K562 (cell line): Measurements from ENCODE around the gene GDPD2. TPM values are rescaled to one million over a fixed set of nuclear protein-coding genes. Genes with fewer than 3 reads are reported as not detected.

Experiments used
- ATAC-seq: fragments of 200-7000 bp; cut with Tn5 transposase; 3 replicates; pipeline ENCODE4 v1.9.1; 2020; ENCODE audit warnings: moderate library complexity
- BruUV-seq: library from RNA; stranded (reverse); fragments of 400-500 nt; replicated peaks from 2 replicates; lab custom pipeline; 2021; lab: Mats Ljungman, UMichigan
- CTCF ChIA-PET: fragments of 300-600 bp; formaldehyde crosslinking; extraction: SDS; loops from one replicate; lab custom pipeline; 2021; ENCODE audit warnings: low intra/inter-chr PET ratio; lab: Yijun Ruan, JAX
- POLR2A ChIA-PET: fragments of 300-600, 350-650 bp; sonication (Branson Sonifier 250); formaldehyde crosslinking; extraction: SDS; loops from one replicate; lab custom pipeline; 2021; ENCODE audit warnings: antibody characterized with exemption, inconsistent platforms; lab: Yijun Ruan, JAX
- DNase-seq, 4 experiments: peaks; one replicate each; pipeline versions ENCODE4 v3.0.0 to v3.0.0-alpha.2; 2011 to 2018; ENCODE audit warnings: low spot score in 3 of 4, mixed read lengths in 3 of 4; ENCODE audit errors: extremely low read depth in 1 of 4
- FAIRE-seq: peaks from 2 replicates; lab custom pipeline; 2011; peaks lifted over from hg19 to GRCh38; lab: Jason Lieb, UNC
- H2AFZ ChIP-seq: 2 replicates; pipeline ENCODE4 v1.6.0; 2011; ENCODE audit warnings: low read depth, low read length, control low read depth, inconsistent platforms
- H3K27ac ChIP-seq: fragments of 200-600 bp; 3 replicates; pipeline ENCODE4 v1.8.0; 2011; ENCODE audit warnings: low read depth, mild to moderate bottlenecking, control low read depth, inconsistent platforms, low read length, moderate library complexity, mixed read lengths; ENCODE audit errors: extremely low read depth
- H3K27me3 ChIP-seq, 2 experiments: fragments of 300-600 bp in 1 of 2; 2 replicates in 1 of 2; 3 replicates in 1 of 2; pipeline versions ENCODE4 v1.6.0 to v1.8.0; 2011; ENCODE audit warnings: inconsistent platforms in 2 of 2, low read length in 2 of 2, mild to moderate bottlenecking in 1 of 2, mixed read lengths in 1 of 2, moderate library complexity in 1 of 2; ENCODE audit not compliant: control insufficient read depth in 2 of 2, insufficient read depth in 2 of 2
- H3K36me3 ChIP-seq: fragments of 300-600 bp; 3 replicates; pipeline ENCODE4 v1.8.0; 2011; ENCODE audit warnings: mild to moderate bottlenecking, low read length, inconsistent platforms; ENCODE audit not compliant: control insufficient read depth, insufficient read depth
- H3K4me1 ChIP-seq, 2 experiments: fragments of 200-600 bp in 1 of 2; replicated peaks in 1 of 2; 2 replicates in 1 of 2; 3 replicates in 1 of 2; pipeline versions ENCODE4 v1.5.1 to v1.8.0; 2011; ENCODE audit warnings: inconsistent platforms in 2 of 2, low read length in 2 of 2, mild to moderate bottlenecking in 1 of 2, mixed read lengths in 1 of 2, moderate library complexity in 1 of 2; ENCODE audit not compliant: control insufficient read depth in 2 of 2, insufficient read depth in 2 of 2
- H3K4me2 ChIP-seq: 2 replicates; pipeline ENCODE4 v1.6.1; 2011; ENCODE audit warnings: low read length, control low read depth, inconsistent platforms, mixed read lengths; ENCODE audit not compliant: insufficient read depth
- H3K4me3 ChIP-seq: fragments of 200-600 bp; sonication (generic), shearing (Covaris generic); 2 replicates; pipeline ENCODE4 v1.5.1; 2016; ENCODE audit warnings: control low read depth, inconsistent platforms
- H3K79me2 ChIP-seq: fragments of 200-600 bp; 3 replicates; pipeline ENCODE4 v1.8.0; 2011; ENCODE audit warnings: low read length, inconsistent platforms; ENCODE audit not compliant: control insufficient read depth, insufficient read depth
- H3K9ac ChIP-seq, 2 experiments: 2 replicates each; pipeline versions ENCODE4 v1.6.0 to v1.6.1; 2011; ENCODE audit warnings: low read depth in 2 of 2, low read length in 2 of 2, control low read depth in 1 of 2, inconsistent platforms in 1 of 2, mild to moderate bottlenecking in 1 of 2, mixed read lengths in 1 of 2; ENCODE audit not compliant: insufficient read depth in 1 of 2
- H3K9me1 ChIP-seq: one replicate; pipeline ENCODE4 v1.6.0; 2011; ENCODE audit warnings: inconsistent platforms, mild to moderate bottlenecking, low read length, moderate library complexity; ENCODE audit not compliant: control insufficient read depth, insufficient read depth
- H3K9me3 ChIP-seq: replicated peaks from 2 replicates; pipeline ENCODE4 v1.5.1; 2011; ENCODE audit warnings: low read depth, low read length, inconsistent platforms; ENCODE audit not compliant: control insufficient read depth, insufficient read depth
- H4K20me1 ChIP-seq: replicated peaks from 2 replicates; pipeline ENCODE4 v1.6.1; 2011; ENCODE audit warnings: low read length, inconsistent platforms, mixed read lengths; ENCODE audit not compliant: control insufficient read depth, insufficient read depth
- BCOR ChIP-seq: fragments of 450-650 bp; IDR thresholded peaks from 2 replicates; pipeline ENCODE4 v1.6.1; 2016
- DACH1 ChIP-seq: fragments of 450-650 bp; IDR thresholded peaks from 2 replicates; pipeline ENCODE4 v1.6.1; 2018; ENCODE audit not compliant: partially characterized antibody
- ESRRB ChIP-seq: fragments of 250-450 bp; sonication (Bioruptor Pico); IDR thresholded peaks from 2 replicates; pipeline ENCODE4 v1.5.0; 2020; ENCODE audit warnings: mild to moderate bottlenecking, moderate library complexity, borderline replicate concordance
- HLTF ChIP-seq: fragments of 450-650 bp; IDR thresholded peaks from 2 replicates; pipeline ENCODE4 v1.6.1; 2016
- MLX ChIP-seq, 2 experiments: fragments of 450-650 bp in 1 of 2; sonication (generic) in 1 of 2; formaldehyde crosslinking; conservative IDR thresholded peaks; 2 replicates each; pipeline versions ENCODE4 v1.4.0 to v1.8.1; 2020 to 2022; ENCODE audit warnings: mild to moderate bottlenecking in 1 of 2, missing genetic modification reagents in 1 of 2
- NR2F6 ChIP-seq: fragments of 450-650 bp; formaldehyde crosslinking; IDR thresholded peaks from 2 replicates; pipeline ENCODE4 v1.4.0; 2020; ENCODE audit warnings: mild to moderate bottlenecking
- WHSC1 ChIP-seq: IDR thresholded peaks from one replicate; pipeline ENCODE4 v1.6.1; 2012; ENCODE audit warnings: low read length, control low read depth, inconsistent platforms
- ZFP30 ChIP-seq: fragments of 250-450 bp; sonication (Bioruptor Pico); IDR thresholded peaks from 2 replicates; pipeline ENCODE4 v1.8.0; 2022; ENCODE audit warnings: moderate library complexity, mild to moderate bottlenecking, inconsistent platforms, borderline replicate concordance
- ZNF143 ChIP-seq: sonication (generic); formaldehyde crosslinking; IDR thresholded peaks from 2 replicates; pipeline ENCODE4 v1.9.0; 2022; ENCODE audit warnings: mild to moderate bottlenecking, missing genetic modification reagents
- ZNF239 ChIP-seq: fragments of 250-450 bp; sonication (Bioruptor Pico); IDR thresholded peaks from 2 replicates; pipeline ENCODE4 v1.4.0; 2020; ENCODE audit warnings: mild to moderate bottlenecking
- WGBS: fragments of 100-300 bp; shearing (Covaris generic); methylation state at CpG from one replicate; pipeline ENCODE4 v1.1.6; 2016; ENCODE audit warnings: low coverage, mixed read lengths; ENCODE audit not compliant: insufficient coverage; ENCODE audit errors: missing lambda C conversion rate; 5-methylcytosine and 5-hydroxymethylcytosine counted together
- in situ Hi-C: fragments of 300-500 bp; cut with MboI; formaldehyde crosslinking; loops from 4 replicates; pipeline ENCODE4 v1.15.0; 2018; ENCODE audit warnings: inconsistent platforms, mixed read lengths
- intact Hi-C: fragments of 100-400 bp; cut with micrococcal nuclease; formaldehyde crosslinking; loops from 2 replicates; pipeline ENCODE4 v1.14.2; 2022
- polyA plus RNA-seq, 8 experiments: library from polyadenylated mRNA; depleted of rRNA in 4 of 8; stranded (reverse) in 5 of 8; unstranded in 3 of 8; fragments of >200 nt; fragmentation: Nextera tagmentation in 2 of 8; fragmentation: Illumina TruSeq in 1 of 8; extraction: Ambion mirVana in 2 of 8; extraction: Trizol in 1 of 8; gene quantifications; 2 replicates each; pipeline versions ENCODE4 v1.2.1 to v1.2.3, GENCODE V29; 2011 to 2014; ENCODE audit warnings: inconsistent platforms in 1 of 8, missing spikeins in 1 of 8
- total RNA-seq, 7 experiments: library from RNA; depleted of rRNA in 6 of 7; stranded (reverse); fragments of >200 nt in 6 of 7; fragmentation: Illumina TruSeq in 2 of 7; extraction: Trizol in 2 of 7; gene quantifications; 2 replicates each; pipeline versions ENCODE4 v1.2.1 to v1.2.3, GENCODE V29; 2011 to 2021; ENCODE audit warnings: low replicate concordance in 1 of 7

Gene GDPD2
- total and polyA plus RNA-seq, 9 of the 15 experiments (the other 6 are each of a cell fraction or from before 2014, with no cell fraction given) = not detected

GRCh38 chrX:70427365-70427764, 4.3 kb downstream of the GDPD2 start (continued):
- TF ChIP-seq WHSC1 (no peak), NR2F6 (CRISPR knock-in tag) (no peak), ESRRB (CRISPR knock-in tag) (no peak), HLTF (no peak)

GRCh38 chrX:70429759-70430158, 6.6 kb downstream of the GDPD2 start:
- no peaks in the 10 kb centered on the region for H4K20me1 ChIP-seq
- TF ChIP-seq BCOR (no peak), ZNF239 (no peak), MLX (CRISPR knock-in tag; conservative IDR thresholded peaks at IDR 0.05) (no peak), DACH1 (no peak), ZFP30 (no peak), ZNF143 (CRISPR knock-in tag) (no peak)
- TF ChIP-seq, all 486 proteins: peak for 0
- no peak for ATAC-seq
- CTCF ChIA-PET = no interaction called here
- Histone ChIP-seq H3K4me1 (peaks cover 7 to 13% of the 10 kb centered on the region in 2 experiments; a peak in 4 of 5 replicates), H3K27ac (no peak overlapping the region), H3K9me3 (no peaks in the 10 kb centered on the region), H3K9me1 (peaks cover 2% of the 10 kb centered on the region), H3K4me2 (no peak overlapping the region), H3K79me2 (no peaks in the 10 kb centered on the region), H3K4me3 (no peak overlapping the region), H3K9ac (no peak overlapping the region), H3K27me3 (no peaks in the 10 kb centered on the region; a peak in 1 of 5 replicates), H2AFZ (no peak overlapping the region), H3K36me3 (no peaks in the 10 kb centered on the region)
- WGBS = 34% methylated on average over 6 of the region's 6 CpGs
- POLR2A ChIA-PET = interaction anchor here (1.6 kb wide), 1 partner anchor 10 kb away, joined by 3 read pairs; no protein-coding TSS in a partner anchor
- no peak for DNase-seq
- no peak for FAIRE-seq
- in situ Hi-C loops (no loop called here), intact Hi-C loops (loop anchor here (10.0 kb wide), 2 partner anchors 165 to 395 kb away; partner anchors contain the start of genes ARR3 and P2RY4)
- BruUV-seq = no TSS peak
